K562 (cell line): ENCODE results near the gene ITPKB.

Source experiments
- CHD1 ChIP-seq: fragments of 200-600 bp; sonication (generic); IDR thresholded peaks from one replicate; pipeline ENCODE4 v1.6.1; 2012; ENCODE audit warnings: mild to moderate bottlenecking, moderate library complexity, low read length, inconsistent platforms
- JUN ChIP-seq, 2 experiments: sonication (generic) in 1 of 2; formaldehyde crosslinking in 1 of 2; IDR thresholded peaks; 2 replicates each; pipeline versions ENCODE4 v1.6.1 to v1.8.0; 2012 to 2022; ENCODE audit warnings: borderline replicate concordance in 2 of 2, mild to moderate bottlenecking in 2 of 2, improper control_type of control experiment in 1 of 2, low read depth in 1 of 2, low read length in 1 of 2, missing genetic modification reagents in 1 of 2
- L3MBTL2 ChIP-seq: fragments of 450-650 bp; IDR thresholded peaks from 2 replicates; pipeline ENCODE4 v1.6.1; 2016; ENCODE audit warnings: mild to moderate bottlenecking, moderate library complexity
- MNT ChIP-seq, 2 experiments: fragments of 450-650 bp; conservative IDR thresholded peaks; 2 replicates each; pipeline ENCODE4 v1.6.1; 2017; ENCODE audit warnings: mild to moderate bottlenecking in 2 of 2, moderate library complexity in 2 of 2
- PATZ1 ChIP-seq: fragments of 250-450 bp; sonication (Bioruptor Pico); IDR thresholded peaks from 2 replicates; pipeline ENCODE4 v1.5.0; 2020; ENCODE audit warnings: mild to moderate bottlenecking, borderline replicate concordance
- ZNF143 ChIP-seq: sonication (generic); formaldehyde crosslinking; IDR thresholded peaks from 2 replicates; pipeline ENCODE4 v1.9.0; 2022; ENCODE audit warnings: mild to moderate bottlenecking, missing genetic modification reagents
- TF ChIP-seq, protein P1 (sequence below), 3 experiments: IDR thresholded peaks in 2 of 3; conservative IDR thresholded peaks in 1 of 3; 2 replicates each; pipeline ENCODE4 v1.5.1; 2011 to 2012; ENCODE audit warnings: low read length in 3 of 3, mild to moderate bottlenecking in 3 of 3, control low read depth in 2 of 3, improper control_type of control experiment in 1 of 3, inconsistent platforms in 1 of 3, low read depth in 1 of 3, mixed read lengths in 1 of 3, moderate library complexity in 1 of 3; ENCODE audit not compliant: insufficient read depth in 2 of 3
- TF ChIP-seq, protein P2 (sequence below): fragments of 250-450 bp; sonication (Bioruptor Pico); IDR thresholded peaks from 2 replicates; pipeline ENCODE4 v1.4.0; 2020; ENCODE audit warnings: mild to moderate bottlenecking, moderate library complexity

DNA sequence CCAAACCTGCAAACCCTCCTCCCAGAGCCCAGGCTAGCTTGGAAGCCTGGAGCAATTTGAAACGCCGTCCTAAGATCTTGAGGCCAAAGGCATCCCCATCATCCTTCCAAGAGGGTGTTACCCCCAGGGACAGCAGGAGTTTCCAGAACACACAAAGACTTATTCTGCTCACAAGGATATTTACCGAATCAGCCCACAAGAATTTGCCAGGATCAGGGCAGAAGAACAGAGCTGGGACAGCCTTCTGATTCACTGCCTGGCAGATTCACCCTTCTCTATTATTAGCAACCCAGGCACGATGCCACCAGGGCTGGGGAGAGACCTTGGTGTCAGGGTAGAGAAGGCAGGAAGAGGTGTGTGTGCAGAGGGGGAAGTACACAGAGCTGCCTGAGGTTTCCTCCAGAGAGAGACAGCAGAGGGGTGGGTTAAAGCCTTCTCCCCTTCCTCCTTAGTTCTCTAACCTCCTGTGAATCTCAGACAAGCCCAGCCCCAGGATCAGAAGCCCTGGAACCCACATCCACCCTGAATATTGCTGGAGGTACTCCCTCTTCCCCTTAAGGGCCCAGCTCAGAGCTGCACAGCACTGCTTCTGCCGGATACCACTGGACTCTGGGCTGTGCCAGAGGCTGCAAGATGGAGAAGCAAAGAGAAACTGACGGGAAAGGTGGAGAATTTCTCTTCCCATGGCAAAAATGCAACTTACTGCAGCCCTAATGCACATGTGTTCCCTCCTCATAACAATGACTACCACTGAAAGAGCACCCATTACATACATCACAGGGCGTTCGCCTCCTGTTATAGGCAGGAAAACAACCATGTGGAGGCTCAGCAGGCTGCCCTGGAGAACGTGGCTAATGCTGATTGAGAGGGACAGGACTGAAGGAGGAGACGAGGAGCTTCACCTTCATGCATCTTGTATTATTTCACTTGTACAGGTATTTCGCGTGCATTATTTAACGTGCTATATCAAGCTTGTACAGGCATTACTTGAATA, 61.8 kb downstream of the ITPKB start:
- TF ChIP-seq, protein P1, sequence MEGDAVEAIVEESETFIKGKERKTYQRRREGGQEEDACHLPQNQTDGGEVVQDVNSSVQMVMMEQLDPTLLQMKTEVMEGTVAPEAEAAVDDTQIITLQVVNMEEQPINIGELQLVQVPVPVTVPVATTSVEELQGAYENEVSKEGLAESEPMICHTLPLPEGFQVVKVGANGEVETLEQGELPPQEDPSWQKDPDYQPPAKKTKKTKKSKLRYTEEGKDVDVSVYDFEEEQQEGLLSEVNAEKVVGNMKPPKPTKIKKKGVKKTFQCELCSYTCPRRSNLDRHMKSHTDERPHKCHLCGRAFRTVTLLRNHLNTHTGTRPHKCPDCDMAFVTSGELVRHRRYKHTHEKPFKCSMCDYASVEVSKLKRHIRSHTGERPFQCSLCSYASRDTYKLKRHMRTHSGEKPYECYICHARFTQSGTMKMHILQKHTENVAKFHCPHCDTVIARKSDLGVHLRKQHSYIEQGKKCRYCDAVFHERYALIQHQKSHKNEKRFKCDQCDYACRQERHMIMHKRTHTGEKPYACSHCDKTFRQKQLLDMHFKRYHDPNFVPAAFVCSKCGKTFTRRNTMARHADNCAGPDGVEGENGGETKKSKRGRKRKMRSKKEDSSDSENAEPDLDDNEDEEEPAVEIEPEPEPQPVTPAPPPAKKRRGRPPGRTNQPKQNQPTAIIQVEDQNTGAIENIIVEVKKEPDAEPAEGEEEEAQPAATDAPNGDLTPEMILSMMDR (IDR thresholded peaks at IDR 0.05 in 2 of 3, conservative IDR thresholded peaks at IDR 0.05 in 1 of 3; ENCODE audit: insufficient read depth in 2 of 3, low read depth in 1 of 3, low read length in 3 of 3): no peak
- no peak for TF ChIP-seq ZNF143 (CRISPR knock-in tag)
- TF ChIP-seq, protein P2, sequence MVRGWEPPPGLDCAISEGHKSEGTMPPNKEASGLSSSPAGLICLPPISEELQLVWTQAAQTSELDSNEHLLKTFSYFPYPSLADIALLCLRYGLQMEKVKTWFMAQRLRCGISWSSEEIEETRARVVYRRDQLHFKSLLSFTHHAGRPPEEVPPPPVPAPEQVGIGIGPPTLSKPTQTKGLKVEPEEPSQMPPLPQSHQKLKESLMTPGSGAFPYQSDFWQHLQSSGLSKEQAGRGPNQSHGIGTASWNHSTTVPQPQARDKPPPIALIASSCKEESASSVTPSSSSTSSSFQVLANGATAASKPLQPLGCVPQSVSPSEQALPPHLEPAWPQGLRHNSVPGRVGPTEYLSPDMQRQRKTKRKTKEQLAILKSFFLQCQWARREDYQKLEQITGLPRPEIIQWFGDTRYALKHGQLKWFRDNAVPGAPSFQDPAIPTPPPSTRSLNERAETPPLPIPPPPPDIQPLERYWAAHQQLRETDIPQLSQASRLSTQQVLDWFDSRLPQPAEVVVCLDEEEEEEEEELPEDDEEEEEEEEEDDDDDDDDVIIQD (CRISPR knock-in tag): no peak
- TF ChIP-seq JUN (IDR thresholded peaks at IDR 0.05; ENCODE audit: borderline replicate concordance, low read depth, low read length): no peak
- no peak for TF ChIP-seq JUN (CRISPR knock-in tag; IDR thresholded peaks at IDR 0.05; ENCODE audit: borderline replicate concordance)
- no peak for TF ChIP-seq L3MBTL2
- no peak for TF ChIP-seq MNT (conservative IDR thresholded peaks at IDR 0.05)
- TF ChIP-seq PATZ1 (CRISPR knock-in tag): no peak
- TF ChIP-seq CHD1: no peak
